CD4-positive, alpha-beta T cell treated with Interferon gamma for 1 hour (primary cell): ENCODE measurements around the gene PGP.

Experiments
- DNase-seq: peaks from one replicate; pipeline ENCODE4 v3.0.0-alpha.2; 2020

The PGP gene

DNA sequence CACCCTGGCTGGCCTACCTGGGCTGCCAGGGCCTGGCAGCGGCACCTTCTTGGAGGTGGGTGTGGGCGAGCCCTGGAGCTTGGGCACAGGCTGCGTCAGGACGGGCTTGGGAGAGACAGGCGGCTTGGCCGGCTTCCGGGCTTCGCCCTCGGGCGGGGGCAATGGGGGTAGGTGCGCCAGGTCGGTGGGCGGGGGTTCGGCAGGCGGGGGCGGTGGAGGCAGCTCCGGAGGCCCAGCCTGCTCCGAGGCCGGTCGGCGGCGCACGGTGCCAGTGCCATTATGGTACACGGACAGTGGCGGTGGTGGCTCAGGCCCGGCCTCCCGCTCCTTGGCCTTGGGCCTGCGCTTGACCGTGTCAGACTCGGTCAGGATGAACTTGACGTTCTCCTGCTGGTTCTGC, 35.1 kb downstream of the PGP start:
- DNase-seq = no peak

DNA sequence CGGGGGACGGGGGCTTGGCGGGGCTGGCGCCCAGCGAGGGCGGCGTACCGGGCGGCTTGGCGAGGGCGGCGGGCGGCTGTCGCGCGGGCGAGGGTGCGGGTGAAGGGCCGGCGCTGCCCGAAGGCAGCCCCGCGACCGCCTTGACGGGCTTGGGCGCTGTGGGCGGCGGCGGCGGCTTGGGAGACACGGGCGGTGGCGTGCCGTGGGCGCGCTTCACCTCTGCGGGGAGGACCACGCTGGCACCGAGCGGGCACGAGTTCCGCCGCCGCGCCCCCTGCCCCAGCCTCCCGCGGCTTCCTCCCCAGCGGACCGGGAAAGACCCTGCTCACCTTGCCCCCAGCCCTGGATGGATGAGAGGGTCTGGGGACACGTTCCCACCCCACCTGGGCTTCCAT, 35.5 kb downstream of the PGP start:
- no peak for DNase-seq

DNA sequence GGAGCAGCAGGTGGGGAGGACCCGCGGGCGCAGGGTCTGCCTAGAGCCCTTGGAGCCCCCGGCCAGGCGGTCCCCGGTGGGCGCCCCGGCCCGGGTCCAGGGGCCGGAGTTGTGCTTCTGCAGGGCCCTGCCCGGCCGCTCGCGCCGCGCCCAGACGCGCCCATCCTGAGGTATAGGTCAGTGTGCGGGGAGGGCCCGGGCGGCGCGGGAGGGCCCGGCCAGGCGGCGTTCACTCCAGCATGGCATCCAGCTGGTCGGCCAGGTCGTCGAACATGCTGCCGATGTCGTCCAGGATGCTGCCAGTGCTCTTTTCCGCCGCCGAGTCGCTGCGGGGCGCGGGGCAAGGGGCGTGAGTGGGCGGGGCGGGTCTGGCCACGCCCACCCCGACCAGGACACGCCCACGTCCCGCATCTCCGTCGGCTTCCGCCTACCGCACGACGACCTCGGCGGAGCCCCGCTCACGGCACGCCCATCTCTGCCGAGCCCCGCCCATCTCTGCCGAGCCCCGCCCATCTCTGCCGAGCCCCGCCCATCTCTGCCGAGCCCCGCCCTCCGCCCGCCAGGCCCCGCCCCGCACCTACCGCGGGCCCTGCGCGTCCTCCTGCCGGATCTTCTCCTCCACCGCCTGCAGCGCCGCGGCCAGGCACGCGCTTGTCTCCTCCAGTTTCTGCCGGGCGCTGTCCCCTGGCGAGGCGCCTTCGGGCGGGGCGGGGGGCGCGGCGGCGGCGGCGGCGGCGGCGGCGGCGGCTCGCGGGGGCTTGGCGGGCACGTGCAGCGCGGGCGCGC, 36.1 kb downstream of the PGP start:
- DNase-seq = peak; percentile 22

DNA sequence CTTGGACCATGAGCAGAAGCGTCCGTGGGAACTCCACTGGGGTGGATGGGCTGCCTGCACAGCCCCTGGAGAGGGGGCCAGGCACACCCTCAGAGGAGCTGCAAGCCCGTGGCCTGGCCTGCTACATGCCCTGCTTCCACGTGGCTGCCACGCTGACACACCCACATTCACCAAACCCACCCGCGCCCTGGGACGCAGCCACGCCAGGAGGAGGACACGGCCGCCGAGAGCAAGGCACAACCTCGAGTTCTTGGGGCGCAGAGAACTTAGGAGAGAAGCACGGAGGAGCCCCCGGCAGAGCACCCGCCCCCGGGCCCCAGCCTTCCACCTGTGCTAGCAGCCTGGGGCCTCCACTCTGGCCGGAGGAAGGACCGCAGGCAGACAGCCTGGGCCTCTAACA, 37.1 kb downstream of the PGP start:
- DNase-seq = no peak

DNA sequence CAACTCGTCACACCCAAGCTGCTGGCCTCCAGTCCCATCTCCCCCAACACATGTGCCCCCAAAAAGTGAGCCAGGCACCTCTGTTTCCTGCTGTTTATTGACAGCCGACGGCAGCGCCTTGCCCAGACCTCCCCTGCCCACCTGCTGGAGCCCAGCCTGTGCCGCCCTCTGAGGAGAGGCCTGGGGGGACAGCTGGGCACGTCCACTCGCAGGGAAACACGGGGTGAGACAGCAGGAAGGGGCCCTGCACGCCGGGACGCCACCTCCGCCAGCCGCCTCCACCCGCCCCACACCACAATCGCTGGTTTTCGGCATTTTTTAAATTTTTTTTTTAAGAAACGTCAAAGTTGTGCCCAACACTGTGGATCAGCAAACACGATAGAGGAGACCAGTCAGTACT, 37.5 kb downstream of the PGP start:
- no peak for DNase-seq

DNA sequence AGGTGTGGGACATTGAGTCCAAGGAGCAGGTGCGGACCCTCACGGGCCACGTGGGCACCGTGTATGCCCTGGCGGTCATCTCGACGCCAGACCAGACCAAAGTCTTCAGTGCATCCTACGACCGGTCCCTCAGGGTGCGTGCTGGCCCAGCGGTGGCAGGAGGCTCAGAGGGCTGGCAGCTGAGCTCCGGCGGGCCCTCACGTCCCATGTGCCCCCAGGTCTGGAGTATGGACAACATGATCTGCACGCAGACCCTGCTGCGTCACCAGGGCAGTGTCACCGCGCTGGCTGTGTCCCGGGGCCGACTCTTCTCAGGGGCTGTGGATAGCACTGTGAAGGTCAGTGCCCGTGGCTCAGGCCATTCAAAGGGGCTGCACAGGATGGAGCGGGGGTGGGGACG, 38.6 kb downstream of the PGP start:
- no peak for DNase-seq

DNA sequence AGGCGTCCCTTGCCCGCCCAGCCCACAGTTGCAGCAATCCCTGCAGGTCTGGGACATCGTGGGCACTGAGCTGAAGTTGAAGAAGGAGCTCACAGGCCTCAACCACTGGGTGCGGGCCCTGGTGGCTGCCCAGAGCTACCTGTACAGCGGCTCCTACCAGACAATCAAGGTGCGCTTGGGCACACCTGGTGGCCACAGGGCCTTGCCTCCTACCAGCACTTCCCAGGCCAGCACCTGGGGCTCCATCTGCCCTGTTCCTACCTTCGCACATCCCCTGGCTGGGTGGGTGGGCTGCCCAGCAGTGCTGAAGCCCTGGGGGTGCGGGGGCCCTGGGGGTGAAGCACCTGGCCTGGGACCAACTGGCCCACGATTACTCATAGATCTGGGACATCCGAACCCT, 39.2 kb downstream of the PGP start:
- no peak for DNase-seq

DNA sequence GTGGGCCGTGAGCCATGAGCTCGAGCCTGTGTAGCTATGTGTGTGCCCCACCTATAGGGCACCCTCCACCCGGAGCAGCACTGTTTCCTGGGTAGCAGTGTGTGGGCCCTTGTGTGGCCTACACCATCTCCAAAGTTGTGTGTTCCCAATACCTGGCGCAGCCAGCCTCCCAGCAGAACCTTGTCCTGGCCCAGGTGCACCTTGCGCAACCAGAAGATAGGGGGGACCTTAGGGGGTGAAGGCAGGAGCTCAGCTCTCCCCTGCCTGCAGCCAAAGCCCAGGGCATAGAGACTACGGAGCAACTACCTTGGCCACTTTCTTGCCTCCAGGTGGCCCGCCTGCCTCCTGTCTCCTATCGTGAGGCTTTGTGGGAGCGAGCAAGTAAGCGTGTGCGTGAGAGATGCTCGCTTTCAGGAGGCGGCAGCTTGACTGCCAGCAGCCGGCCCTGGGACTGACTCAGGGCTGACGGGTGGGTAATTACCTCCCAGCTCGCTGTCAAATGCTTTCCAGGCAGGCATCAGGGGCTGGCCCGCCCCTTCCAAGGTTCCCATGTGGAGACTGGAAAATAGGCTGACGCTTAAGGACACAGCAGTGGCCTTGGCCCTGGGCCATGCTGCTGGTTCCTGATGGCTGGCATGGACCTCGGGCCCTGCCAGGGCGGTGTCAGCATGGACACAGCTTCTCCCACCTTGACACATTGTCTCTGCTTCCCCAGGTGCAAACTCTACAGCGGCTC, 40.1 kb downstream of the PGP start:
- no peak for DNase-seq

DNA sequence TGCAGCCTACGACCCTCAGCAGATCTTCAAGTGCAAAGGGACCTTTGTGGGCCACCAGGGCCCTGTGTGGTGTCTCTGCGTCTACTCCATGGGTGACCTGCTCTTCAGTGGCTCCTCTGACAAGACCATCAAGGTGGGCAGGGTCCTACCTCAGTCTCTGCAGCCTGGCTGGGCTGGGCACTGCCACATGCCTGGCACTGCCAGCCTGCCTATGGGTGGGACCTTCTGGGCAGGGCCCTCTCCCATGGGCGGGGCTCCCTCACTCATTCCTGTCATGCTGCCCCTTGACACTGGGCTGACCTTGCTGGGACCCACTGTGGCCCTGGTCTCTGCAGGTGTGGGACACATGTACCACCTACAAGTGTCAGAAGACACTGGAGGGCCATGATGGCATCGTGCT, 40.7 kb downstream of the PGP start:
- no peak for DNase-seq

DNA sequence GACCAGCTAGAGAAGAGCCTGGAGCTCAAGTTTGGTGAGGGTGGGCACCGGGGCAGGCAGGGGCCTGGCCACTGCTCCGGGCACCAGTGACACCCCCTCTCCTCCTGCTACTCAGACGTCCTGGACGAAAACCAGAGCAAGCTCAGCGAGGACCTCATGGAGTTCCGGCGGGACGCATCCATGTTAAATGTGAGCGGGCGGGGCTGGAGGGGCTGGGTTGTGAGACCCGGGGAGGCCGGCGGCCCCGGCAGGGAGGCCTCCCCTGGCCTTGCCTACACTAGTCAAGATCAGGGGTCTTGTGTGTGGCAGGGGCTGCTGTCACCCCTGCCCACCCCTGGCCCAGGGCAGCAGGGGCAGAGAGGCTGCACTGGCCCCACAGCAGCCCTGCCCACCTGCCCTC, 41.3 kb downstream of the PGP start:
- DNase-seq = no peak

DNA sequence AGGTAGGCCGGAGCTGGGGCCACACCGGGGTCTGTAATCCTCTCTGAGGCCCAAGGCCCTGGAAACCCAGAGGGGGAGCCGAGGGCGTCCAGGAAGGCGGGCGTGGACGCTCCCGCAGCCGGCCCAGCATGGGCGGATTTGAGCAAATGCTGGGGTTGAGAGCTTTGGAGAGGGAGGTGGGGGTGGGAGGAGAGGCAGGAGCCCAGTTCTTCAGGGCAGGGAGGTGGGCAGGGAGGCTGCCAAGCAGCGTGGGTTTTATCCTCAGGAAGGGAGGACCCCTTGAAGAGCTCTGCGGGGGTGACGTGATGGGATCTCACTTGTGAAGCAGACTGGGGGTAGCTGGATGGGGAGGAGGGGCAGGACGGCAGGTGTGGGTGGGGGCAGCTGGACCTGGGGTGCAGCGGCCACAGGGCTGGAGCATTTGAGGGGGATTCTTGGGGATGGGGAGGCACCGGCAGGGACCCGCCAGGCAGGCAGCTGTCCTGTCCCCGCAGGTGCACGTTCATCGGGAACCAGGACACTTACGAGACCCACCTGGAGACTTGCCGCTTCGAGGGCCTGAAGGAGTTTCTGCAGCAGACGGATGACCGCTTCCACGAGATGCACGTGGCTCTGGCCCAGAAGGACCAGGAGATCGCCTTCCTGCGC, 41.8 kb downstream of the PGP start:
- no peak for DNase-seq

DNA sequence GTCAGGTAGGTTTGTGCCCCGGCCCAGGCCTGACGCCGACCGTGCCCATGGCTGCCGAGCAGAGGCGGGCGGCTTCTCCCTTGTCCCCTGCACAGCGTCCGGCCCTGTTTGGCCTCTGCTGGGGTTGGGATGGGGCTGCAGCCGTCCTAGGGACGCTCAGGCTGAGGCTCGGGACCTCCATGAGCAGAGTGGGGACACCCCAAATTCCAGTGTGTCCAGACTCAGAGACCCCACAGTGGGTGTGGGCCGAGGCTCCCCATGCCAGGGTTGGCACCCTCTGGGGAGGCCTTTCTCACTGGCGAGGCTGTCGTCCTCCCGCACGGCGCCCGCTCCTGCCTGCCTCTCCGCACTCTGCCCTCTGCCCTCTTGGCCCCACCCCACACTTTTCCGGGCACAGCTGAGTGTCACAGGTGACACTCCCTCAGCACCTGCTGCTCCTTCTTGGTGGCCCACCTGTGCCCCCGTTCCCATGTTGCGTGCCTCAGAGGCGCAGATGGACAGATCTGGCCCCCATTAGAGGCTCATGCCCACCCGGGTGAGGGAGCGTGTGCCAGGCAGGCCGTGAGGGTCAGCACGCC, 43.0 kb downstream of the PGP start:
- DNase-seq = no peak

DNA sequence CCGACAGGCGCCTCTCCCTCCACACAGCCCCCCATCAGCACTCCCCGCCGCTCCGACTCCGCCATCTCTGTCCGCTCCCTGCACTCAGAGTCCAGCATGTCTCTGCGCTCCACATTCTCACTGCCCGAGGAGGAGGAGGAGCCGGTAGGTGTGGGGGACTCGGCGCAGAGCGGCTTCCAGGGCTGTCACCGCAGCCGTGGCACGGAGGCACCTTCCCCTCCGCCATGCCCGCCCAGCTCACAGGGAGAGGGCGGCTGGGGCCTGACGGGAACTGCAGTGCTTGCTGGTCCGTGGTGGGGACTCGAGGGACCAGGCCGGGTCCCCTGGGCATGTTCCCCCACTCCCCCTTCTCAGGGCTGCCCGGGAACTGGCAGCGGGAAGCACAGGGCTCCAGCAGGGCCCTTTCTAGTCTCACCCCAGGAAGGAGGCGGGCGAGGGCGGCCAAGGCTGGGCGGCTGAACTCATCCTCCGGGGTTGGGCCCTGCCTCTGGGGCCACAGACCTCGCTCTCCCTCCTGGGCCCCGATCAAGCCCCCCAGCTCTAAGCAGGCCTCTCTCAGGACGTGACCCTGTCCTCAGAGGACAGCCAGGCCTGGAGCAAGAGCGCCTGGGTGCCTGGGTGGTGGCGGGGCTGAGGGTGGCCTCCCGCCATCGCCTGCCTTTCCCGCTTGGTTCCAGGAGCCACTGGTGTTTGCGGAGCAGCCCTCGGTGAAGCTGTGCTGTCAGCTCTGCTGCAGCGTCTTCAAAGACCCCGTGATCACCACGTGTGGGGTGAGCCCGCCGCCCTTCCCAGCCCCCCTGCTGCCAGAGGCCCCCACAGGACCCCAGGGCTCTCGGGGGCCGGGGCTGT, 43.8 kb downstream of the PGP start:
- no peak for DNase-seq

DNA sequence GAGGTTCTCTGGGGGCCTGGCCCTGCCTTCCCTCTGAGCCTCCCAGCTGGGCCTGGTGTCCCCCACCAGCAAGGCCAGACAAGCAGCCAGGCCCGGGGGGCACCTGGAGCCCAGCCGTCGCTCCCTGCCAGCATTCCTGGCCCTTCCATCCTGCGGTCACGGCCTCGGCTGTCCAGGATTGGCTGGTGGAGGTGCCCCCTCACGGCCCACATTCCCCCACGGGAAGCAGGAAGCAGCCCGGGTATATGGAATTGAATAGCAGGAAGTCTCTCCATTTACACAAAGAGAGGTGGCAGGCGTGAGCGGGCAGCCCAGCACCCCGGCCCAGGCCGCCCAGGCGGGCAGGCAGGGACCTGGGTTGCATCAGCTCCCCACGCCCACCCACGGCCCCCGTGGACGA, 44.6 kb downstream of the PGP start:
- no peak for DNase-seq

DNA sequence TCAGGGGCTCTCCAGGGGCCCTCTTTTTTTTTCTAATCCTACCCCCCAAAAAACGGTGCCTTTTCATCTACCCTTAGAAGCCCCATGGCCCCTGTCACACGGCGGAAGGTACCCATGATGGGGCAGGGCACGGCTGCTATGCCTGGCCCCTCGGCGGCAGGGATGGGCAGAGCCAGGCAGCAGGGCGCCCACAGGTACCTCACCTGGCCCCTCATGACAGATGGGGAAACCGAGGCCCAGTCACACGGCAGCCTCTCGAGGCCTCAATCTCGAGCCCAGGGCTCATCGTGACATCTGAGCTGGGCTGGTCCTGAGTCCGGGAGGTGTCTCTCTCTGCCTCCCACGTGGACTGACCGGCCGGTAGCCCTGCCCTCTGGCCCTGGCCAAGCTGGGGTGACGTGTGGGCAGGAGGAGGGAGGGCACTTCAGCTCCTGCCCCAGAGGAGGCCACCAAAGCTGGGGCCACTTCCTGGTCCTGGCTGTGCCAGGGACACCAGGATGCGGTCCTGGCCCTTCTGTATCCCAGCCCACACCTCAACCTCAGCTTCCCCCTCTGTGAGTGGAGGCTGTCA, 47.5 kb downstream of the PGP start:
- DNase-seq = no peak

DNA sequence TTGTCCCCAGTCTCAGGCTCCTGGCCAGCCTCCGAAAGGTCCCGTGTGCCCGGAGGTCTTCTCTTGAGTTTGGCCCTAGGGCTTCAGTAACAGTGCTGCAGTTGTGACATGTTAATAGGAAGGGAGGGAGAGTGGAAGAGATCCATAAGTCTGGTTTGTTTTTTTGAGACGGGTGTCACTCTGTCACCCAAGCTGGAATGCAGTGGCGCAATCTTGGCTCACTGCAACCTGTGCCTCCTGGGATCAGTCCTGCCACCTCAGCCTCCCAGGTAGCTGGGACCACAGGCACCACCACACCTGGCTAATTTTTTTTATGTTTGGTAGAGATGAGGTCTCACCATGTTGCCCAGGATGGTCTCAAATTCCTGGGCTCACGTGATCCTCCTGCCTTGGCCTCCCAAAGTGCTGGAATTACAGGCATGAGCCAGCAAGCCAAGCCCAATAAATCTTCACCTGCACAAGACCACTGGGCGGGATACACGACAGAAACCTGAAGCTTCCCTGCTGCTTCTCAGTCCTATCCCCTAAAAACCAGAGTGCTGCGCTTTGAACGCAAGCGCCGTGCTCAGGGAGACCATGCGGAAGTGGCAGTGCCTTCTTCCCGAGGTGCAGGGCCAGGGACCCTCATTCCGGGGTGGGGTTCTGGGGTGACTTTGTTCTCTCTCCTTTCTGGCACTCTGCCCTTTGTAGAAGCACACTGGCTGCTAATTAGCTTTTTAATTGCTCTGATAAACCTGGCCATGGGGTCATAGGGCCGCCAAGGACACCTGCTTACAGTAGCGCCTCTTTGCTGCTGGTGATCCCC, 48.2 kb downstream of the PGP start:
- DNase-seq = no peak

DNA sequence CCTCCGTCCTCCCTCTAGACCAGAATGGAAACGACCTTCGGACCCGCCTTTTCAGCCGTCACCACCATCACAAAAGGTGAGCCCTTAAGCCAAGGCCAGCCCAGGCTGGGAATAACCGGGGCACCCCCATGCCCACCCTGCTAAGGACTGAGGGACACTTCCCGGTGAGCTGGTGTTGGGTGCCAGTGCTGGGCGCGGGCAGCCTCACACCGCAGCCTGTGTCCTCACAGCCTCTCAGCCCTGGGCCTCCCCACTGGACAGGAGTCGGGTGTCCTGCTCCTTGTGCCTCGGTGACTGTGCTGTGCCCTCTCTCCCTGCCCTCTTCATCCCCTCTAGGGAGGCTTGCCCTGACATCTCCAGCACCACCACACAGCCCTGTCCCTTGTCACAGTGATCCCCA, 48.8 kb downstream of the PGP start:
- DNase-seq = no peak

DNA sequence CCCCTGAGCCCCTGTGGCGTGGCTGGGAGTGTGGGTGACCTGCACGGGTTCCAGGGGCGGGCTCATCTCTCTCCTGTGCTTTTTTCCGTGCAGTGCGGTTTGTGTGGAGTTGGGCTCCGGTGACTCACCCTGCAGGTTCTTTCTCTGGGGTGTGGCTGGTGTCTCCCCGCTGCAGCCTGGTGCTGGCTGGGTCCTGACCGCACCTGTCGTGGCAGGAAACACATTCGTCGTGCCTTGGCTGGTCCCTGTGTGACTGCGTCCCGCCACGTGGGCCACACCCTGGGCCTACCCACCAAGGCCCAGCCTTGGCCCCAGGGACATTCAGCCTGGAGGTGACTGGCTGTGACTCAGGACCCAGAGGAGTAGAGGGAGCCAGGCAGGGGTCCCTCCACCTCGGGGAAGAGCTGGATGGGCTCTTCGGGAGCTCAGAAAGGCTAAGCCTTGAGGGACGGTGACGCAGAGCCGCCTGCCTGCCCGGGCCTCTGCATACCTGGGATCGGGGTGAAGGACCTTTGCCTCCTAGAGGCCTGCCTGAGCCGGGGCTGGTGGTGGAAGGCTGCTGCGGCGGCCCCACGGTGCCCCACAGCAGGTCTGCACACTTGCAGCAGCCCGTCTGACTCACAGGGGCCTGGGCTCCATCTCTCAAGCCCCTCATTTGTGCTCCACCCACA, 51.3 kb downstream of the PGP start:
- DNase-seq = no peak

DNA sequence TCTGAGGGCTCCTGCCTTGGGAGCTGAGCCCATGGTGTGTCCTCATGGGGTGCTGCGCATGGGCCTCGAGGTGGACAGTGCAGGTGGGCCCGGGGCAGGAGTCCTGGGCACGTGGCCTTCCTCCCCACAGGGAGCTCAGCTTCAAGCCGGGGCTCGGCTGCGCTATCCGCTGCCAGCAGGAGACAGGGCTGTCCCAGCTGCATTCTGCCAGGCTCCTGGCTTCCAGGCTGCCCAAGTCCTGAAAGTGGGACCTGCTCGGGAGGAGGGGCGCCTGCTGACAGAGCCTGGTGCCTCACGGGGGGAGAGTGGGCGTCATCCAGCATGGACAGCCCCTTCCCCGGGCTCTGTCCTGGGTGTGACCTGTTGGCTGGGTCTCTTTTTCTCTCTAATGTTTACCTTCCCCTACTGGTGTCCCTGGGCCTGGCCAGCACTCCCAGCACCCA, 51.9 kb downstream of the PGP start:
- DNase-seq = no peak

DNA sequence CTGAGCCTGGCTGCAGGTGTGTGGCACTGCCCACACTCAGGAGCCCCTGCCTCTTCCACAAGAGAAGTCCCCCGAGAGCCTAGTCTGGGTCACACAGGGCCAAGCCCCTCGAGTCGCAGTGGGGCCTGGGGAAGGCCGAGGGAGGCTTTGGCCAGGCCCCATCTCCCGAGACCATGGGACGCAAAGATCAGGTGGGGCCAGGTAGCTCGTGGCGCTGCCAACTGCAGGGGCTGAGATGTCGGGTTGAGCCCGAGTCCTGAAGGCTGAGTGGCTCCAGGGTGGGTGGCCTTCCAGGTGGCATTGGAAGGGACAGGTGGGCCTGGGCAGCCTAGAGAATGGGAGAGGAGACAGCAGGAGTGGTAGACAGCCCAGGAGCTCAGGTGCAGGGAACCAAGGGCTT, 52.7 kb downstream of the PGP start:
- DNase-seq = no peak
